HG03060 (cell line): ENCODE measurements around the gene KCNMA1.

Experiments
- ATAC-seq: cut with Tn5 transposase; IDR thresholded peaks from one replicate; pipeline ENCODE4 v1.9.1; 2021; ENCODE audit warnings: low read depth, moderate number of reproducible peaks; ENCODE audit not compliant: unreplicated experiment

The KCNMA1 gene

GRCh38 chr10:77321838-77322237, 315.8 kb downstream of the KCNMA1 start:
- ATAC-seq: no peak

GRCh38 chr10:77320971-77321471, 316.6 kb downstream of the KCNMA1 start:
- no peak for ATAC-seq

- ATAC-seq: no peak
Measured at GRCh38 chr10:77319557-77319956, 318.1 kb downstream of the KCNMA1 start.

- ATAC-seq: no peak
Measured at GRCh38 chr10:77318739-77319138, 318.9 kb downstream of the KCNMA1 start.

GRCh38 chr10:77317221-77317620, 320.4 kb downstream of the KCNMA1 start:
- ATAC-seq: no peak

GRCh38 chr10:77315496-77316129, 322.0 kb downstream of the KCNMA1 start:
- ATAC-seq: no peak

GRCh38 chr10:77313066-77313750, 324.4 kb downstream of the KCNMA1 start:
- ATAC-seq: no peak

GRCh38 chr10:77311186-77311585, 326.4 kb downstream of the KCNMA1 start:
- ATAC-seq: no peak

GRCh38 chr10:77310288-77310840, 327.2 kb downstream of the KCNMA1 start:
- no peak for ATAC-seq

- ATAC-seq: no peak
Measured at GRCh38 chr10:77309509-77309908, 328.1 kb downstream of the KCNMA1 start.

GRCh38 chr10:77309092-77309491, 328.5 kb downstream of the KCNMA1 start:
- no peak for ATAC-seq

GRCh38 chr10:77308084-77308732, 329.4 kb downstream of the KCNMA1 start:
- no peak for ATAC-seq

GRCh38 chr10:77306666-77307065, 330.9 kb downstream of the KCNMA1 start:
- ATAC-seq: no peak

GRCh38 chr10:77305650-77306632, 331.7 kb downstream of the KCNMA1 start:
- no peak for ATAC-seq

- ATAC-seq: no peak
Measured at GRCh38 chr10:77304192-77304591, 333.4 kb downstream of the KCNMA1 start.

GRCh38 chr10:77301305-77301730, 336.3 kb downstream of the KCNMA1 start:
- ATAC-seq: no peak

GRCh38 chr10:77300682-77301302, 336.8 kb downstream of the KCNMA1 start:
- no peak for ATAC-seq

- ATAC-seq: no peak
Measured at GRCh38 chr10:77299320-77299719, 338.3 kb downstream of the KCNMA1 start.

GRCh38 chr10:77297393-77297739, 340.2 kb downstream of the KCNMA1 start:
- ATAC-seq: no peak
